GM23338 (cell line): ENCODE data around the gene ABL1.
"Not testable (repeated sequence)": the region's sequence is repeated elsewhere in the genome, so short reads cannot be mapped to it uniquely, and the experiment has no call there.

Source experiments
- CREB1 ChIP-seq: fragments of 250-450 bp; sonication (Bioruptor Pico); IDR thresholded peaks from 2 replicates; pipeline ENCODE4 v1.5.0; 2020; ENCODE audit warnings: low read depth, mild to moderate bottlenecking, moderate library complexity
- CTCF ChIP-seq, 2 experiments: fragments of 200-600 bp in 1 of 2; sonication (generic) in 1 of 2; conservative IDR thresholded peaks; 2 replicates each; pipeline versions ENCODE4 v1.5.1 to v1.6.1; 2016 to 2017; ENCODE audit warnings: antibody characterized with exemption in 2 of 2, low read depth in 2 of 2, mild to moderate bottlenecking in 2 of 2, moderate library complexity in 1 of 2
- EZH2 ChIP-seq: fragments of 200-600 bp; sonication (generic); IDR thresholded peaks from one replicate; pipeline ENCODE4 v1.8.0; 2017; ENCODE audit warnings: antibody characterized with exemption, mild to moderate bottlenecking, low read depth; ENCODE audit not compliant: unreplicated experiment

GRCh38 chr9:130794021-130794420, 41.0 kb upstream of the ABL1 start:
- TF ChIP-seq CTCF (conservative IDR thresholded peaks at IDR 0.05; ENCODE audit: low read depth in 2 of 2); CREB1; EZH2: not testable (repeated sequence)
